ENCODE data around the gene GLP2R.

GRCh38 chr17:9859781-9860180 lies 34.1 kb downstream of the GLP2R start:
- TF ChIP-seq, protein P1, sequence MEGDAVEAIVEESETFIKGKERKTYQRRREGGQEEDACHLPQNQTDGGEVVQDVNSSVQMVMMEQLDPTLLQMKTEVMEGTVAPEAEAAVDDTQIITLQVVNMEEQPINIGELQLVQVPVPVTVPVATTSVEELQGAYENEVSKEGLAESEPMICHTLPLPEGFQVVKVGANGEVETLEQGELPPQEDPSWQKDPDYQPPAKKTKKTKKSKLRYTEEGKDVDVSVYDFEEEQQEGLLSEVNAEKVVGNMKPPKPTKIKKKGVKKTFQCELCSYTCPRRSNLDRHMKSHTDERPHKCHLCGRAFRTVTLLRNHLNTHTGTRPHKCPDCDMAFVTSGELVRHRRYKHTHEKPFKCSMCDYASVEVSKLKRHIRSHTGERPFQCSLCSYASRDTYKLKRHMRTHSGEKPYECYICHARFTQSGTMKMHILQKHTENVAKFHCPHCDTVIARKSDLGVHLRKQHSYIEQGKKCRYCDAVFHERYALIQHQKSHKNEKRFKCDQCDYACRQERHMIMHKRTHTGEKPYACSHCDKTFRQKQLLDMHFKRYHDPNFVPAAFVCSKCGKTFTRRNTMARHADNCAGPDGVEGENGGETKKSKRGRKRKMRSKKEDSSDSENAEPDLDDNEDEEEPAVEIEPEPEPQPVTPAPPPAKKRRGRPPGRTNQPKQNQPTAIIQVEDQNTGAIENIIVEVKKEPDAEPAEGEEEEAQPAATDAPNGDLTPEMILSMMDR (conservative IDR thresholded peaks at IDR 0.05; ENCODE audit: low read depth, low read length), result no peak
- TF ChIP-seq EZH2 (IDR thresholded peaks at IDR 0.05; ENCODE audit: low read length, unreplicated experiment), result no peak

Data from PC-3 (cell line).